ENCODE data around the gene LDAH.

DNA sequence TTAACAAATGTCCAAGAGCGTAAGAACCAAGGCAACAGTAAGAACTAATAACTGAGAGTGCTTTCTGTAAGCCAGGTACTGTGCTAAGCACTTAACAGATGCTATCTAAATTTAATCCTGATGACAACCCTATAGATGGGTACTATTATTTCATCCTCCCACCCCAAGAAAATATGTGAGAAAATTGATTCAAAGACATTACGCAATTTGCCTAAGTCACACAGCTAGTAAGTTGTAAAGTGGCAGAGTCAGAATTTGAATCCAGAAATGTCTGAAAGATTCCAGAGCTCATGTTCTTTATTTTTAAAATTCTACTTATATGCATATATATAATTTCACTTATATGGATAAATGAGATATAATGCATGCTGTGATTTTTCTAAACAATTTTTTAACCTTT is 10.1 kb downstream of the LDAH start:
- TF ChIP-seq ETV6 (conservative IDR thresholded peaks at IDR 0.05 in 1 of 2, IDR thresholded peaks at IDR 0.05 in 1 of 2; ENCODE audit: borderline replicate concordance in 1 of 2, low read depth in 1 of 2) (no peak), POLR2A (IDR thresholded peaks at IDR 0.05; ENCODE audit: low read depth, low read length) (no peak), TBL1XR1 (IDR thresholded peaks at IDR 0.05; ENCODE audit: low read depth, low read length) (no peak), SIN3A (IDR thresholded peaks at IDR 0.05; ENCODE audit: low read depth, low read length) (no peak), EZH2 (IDR thresholded peaks at IDR 0.05; ENCODE audit: borderline replicate concordance, control insufficient read depth, low read depth, low read length) (no peak), MEF2A (IDR thresholded peaks at IDR 0.05; ENCODE audit: insufficient read depth, low read depth, low read length) (no peak)
- TF ChIP-seq, protein P1, sequence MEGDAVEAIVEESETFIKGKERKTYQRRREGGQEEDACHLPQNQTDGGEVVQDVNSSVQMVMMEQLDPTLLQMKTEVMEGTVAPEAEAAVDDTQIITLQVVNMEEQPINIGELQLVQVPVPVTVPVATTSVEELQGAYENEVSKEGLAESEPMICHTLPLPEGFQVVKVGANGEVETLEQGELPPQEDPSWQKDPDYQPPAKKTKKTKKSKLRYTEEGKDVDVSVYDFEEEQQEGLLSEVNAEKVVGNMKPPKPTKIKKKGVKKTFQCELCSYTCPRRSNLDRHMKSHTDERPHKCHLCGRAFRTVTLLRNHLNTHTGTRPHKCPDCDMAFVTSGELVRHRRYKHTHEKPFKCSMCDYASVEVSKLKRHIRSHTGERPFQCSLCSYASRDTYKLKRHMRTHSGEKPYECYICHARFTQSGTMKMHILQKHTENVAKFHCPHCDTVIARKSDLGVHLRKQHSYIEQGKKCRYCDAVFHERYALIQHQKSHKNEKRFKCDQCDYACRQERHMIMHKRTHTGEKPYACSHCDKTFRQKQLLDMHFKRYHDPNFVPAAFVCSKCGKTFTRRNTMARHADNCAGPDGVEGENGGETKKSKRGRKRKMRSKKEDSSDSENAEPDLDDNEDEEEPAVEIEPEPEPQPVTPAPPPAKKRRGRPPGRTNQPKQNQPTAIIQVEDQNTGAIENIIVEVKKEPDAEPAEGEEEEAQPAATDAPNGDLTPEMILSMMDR (IDR thresholded peaks at IDR 0.05 in 2 of 3, conservative IDR thresholded peaks at IDR 0.05 in 1 of 3; ENCODE audit: control insufficient read depth in 2 of 3, extremely low read depth in 1 of 3, insufficient read depth in 1 of 3, low read depth in 3 of 3, low read length in 3 of 3) = no peak

Measured in GM12878 (cell line).